NOMO-1 treated with DMSO at 0.1 percent for 48 hours (cell line): ENCODE results near the gene PLPP1.
"Not testable (repeated sequence)": the region's sequence is repeated elsewhere in the genome, so short reads cannot be mapped to it uniquely, and the experiment has no call there.

Source experiments
- DNase-seq: peaks from one replicate; lab custom pipeline; 2025; ENCODE audit not compliant: unreplicated experiment; lab: John Stamatoyannopoulos, UW

PLPP1 gene

GRCh38 chr5:55547781-55548180 lies 13.0 kb upstream of the PLPP1 start:
- DNase-seq, result no peak

DNA sequence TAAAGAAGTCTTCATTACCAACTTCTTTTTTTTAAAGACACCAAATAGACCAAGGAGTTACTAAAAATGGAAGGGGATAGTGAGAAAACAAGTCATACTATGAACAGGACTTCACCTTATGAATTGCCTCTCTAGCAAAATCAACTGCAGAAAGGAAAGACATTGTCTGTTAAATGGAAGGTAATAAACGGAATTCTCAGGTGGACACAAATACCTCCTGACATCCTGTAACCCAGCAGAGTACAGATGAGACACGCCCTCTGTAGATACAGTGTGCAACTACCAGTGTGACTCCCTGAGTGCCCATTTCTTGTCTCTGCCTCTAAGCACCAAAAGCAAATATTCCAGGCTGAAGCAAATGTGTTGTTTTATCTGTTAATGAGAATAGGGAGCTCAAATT lies 12.2 kb upstream of the PLPP1 start:
- no peak for DNase-seq

- DNase-seq, result no peak
Observed at GRCh38 chr5:55544341-55544740, 9.6 kb upstream of the PLPP1 start.

DNA sequence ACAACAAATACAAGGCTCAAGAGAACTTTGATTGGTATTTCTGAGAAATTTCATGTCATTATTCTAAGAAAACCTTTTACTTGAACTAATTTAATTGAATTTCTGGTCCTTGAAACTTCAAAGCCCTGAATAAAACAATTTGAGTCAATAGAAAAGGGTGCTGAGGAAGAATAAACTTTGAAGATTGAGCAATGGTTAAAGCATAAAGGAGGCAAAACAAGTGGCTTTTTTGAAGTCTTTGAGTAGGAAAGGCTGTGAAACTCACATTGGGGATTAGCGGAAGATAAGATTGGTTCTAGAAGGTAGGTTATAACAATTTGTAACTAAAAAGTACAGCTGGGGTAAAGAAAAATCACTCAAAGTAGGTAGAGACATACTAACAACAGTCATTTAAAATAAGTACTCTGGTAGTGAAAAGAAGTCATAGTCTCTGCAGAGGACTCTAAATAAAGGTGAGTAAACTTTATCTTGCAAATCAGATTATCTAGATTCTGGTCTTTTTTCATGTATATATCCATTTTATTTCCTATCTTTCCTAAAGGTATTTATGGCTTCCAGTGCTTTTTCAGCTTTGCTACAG lies 6.4 kb upstream of the PLPP1 start:
- no peak for DNase-seq

DNA sequence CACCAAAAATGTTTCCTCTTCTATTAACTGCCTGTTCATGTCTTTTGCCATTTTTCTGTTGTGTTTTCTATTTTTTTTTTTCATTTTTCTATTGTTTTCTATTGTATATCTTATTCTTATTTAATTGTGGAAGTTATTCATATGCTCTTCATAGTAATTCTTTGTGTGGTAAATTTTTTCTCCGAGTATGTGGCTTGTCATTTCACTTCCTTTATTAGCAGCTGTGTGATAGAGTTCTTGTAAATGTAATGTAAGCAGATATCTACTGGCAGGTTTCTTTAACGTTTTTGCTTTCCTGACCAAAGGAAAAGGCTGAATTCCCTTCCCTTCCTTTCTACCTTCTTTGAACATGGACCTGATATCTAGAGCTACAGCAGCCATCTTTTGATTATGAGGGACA lies 5.8 kb upstream of the PLPP1 start:
- peak; percentile 22 for DNase-seq

- DNase-seq, result no peak
Observed at GRCh38 chr5:55540024-55540423, 5.3 kb upstream of the PLPP1 start.

GRCh38 chr5:55538661-55539060 lies 3.9 kb upstream of the PLPP1 start:
- DNase-seq, result peak; percentile 58

DNA sequence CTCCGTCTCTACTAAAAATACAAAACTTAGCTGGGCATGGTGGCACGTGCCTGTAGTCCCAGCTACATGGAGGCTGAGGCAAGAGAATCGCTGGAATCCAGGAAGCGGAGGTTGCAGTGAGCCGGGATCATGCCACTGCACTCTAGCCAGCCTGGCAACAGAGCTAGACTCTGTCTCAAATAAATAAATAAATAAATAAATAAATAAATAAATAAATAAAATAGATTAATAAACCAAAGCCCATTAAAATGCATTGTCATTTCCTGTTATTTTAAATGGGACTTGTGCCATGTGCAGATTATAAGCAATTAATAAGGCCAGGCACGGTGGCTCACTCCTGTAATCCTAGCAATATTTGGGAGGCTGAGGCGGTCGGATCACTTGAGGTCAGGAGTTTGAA lies 2.6 kb upstream of the PLPP1 start:
- DNase-seq, result not testable (repeated sequence)

GRCh38 chr5:55535199-55535905 lies 588 bp upstream of the PLPP1 start:
- no peak for DNase-seq

- no peak for DNase-seq
Observed at GRCh38 chr5:55533521-55534435, 986 bp downstream of the PLPP1 start.

DNA sequence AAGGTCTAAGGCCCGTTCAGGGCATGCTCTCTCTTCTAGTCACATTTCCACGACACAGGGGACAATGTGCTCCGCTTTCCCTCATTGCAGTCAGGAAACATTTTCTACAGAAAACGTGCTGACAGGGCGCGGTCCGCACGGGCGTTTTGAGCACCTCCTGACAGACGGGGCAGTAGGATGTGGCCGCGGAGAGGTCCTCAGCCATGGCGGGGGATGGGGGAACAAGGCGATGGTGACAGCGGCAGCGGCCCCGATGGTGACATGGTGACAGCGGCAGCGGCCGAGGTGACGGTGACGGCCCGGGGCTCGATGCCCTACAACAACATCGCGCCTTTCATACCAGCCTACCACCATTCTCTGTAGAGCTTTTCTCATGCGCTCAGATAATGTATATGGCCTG lies 4.1 kb downstream of the PLPP1 start:
- no peak for DNase-seq

GRCh38 chr5:55524816-55525215 lies 9.9 kb downstream of the PLPP1 start:
- DNase-seq, result no peak

DNA sequence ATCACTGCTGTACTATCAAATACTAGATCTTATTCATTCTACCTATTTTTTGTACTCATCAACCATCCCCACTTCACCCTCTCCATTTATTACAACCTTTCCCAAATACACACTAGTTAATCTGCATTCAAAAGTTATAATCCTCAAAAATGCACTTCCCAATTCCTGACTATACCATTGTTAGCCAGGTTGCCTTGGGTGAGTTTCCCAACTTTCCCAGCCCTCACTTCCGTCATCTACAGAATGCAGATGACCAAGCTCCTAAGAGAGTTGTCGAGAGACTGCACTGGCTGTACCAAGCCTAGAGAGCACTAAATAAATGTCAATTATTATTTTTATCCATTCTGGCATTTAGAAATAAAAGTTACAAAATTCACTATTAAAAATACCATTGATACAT lies 11.5 kb downstream of the PLPP1 start:
- DNase-seq, result no peak

GRCh38 chr5:55521881-55522280 lies 12.9 kb downstream of the PLPP1 start:
- DNase-seq, result no peak

DNA sequence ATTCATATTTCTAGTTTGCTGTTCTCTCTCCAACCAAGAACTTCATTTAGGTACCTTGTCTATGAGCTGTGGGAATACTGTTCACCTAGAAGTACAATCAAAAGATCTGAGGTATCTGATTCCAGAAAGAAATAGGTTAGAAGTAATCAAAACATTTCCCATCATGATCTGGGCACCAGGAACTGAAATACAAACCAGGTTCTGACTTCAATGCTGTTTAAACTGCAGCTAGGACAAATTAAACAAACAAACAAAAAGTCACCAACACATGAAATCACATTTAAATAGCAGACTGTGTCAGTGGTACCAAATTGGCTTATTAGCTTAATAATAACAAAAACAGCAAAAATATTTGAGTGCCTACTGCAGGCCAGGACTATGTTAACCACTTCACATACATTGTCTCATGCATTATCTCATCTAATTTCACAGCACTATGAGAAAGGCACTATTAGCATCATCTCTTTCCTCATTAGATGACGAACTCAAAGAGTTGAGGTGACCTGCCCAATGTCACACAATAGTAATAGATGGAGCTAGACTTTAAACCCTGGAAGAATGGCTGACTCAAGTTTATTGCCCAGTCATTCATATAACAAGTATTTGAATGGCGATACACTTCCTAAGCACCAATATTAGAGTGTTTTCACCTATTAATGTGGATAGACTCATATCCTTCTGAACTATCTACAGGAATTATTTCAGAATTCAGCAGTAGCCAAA lies 14.5 kb downstream of the PLPP1 start:
- DNase-seq, result no peak

DNA sequence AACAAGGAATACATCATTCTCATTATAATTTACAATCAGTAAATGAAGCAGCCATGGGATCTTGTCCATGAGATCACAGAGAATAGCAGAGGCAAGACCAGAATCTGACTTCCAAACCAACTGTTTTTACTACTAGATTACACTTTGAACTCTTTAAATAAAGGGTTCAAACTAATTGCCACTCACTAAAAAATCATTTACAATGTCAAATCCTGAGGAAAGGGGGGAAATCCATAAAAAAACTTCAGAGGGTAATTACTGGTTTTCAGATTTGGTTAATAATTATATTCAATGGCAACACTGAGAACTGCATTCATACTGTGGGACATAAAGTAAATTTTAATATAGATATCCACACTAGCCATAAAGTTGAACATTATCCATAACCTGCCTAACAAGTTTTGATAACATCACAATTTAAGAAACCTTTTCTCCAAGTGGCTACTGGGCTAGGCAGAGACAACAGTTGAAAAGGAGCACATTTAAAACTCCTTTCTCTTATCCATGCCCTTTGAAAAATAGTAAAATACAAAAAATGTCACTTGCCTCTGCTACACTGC lies 15.9 kb downstream of the PLPP1 start:
- no peak for DNase-seq

GRCh38 chr5:55517804-55518203 lies 17.0 kb downstream of the PLPP1 start:
- DNase-seq, result no peak

DNA sequence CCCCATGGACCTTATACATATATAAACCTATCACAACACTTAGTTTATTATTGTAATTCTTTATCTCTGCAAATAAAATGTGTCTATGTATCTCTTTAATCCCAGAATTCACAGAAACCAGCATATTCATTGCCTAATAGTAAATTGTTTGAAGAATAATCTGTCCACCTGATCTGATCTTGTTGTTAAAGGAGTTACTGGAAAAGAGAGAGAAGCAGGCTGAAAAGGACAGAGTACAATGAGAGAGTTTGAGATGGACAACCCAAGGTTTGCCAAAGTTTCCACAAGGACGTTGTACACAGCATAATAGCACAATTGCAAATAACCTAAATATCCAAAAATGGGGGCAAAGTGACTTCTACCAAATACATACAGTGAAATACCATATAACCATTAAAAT lies 23.8 kb downstream of the PLPP1 start:
- no peak for DNase-seq

DNA sequence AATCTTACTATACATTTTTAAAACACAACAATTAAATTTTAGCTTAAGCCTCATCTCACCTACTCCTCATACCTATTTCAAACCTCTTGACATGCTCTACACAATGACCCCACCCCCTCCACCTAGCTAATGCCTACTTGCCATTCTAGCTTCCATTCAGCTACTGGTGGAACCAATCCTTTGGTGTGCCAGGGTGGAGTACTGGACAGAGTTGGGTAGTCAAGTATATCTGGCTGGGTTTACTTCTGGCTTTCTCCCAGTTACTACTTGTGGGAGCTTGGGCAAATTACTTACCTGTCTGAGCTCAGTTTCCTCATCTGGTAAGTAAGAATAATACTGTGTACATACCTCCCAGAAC lies 24.3 kb downstream of the PLPP1 start:
- no peak for DNase-seq

GRCh38 chr5:55509796-55510522 lies 24.8 kb downstream of the PLPP1 start:
- DNase-seq, result no peak
